K562 (cell line): ENCODE measurements around the gene PTPN14. TPM values are rescaled to one million over a fixed set of nuclear protein-coding genes. Genes with fewer than 3 reads are reported as not detected.
A peak's percentile ranks its signal among the peaks of the same experiment; 100 is the strongest.

Experiments
- ARNT ChIP-seq, 2 experiments: fragments of 450-650 bp; IDR thresholded peaks; 2 replicates each; pipeline ENCODE4 v1.6.1; 2016; ENCODE audit warnings: mild to moderate bottlenecking in 1 of 2
- ATF2 ChIP-seq: sonication (generic); formaldehyde crosslinking; IDR thresholded peaks from 2 replicates; pipeline ENCODE4 v1.8.1; 2022; ENCODE audit warnings: missing genetic modification reagents
- BCOR ChIP-seq: fragments of 450-650 bp; IDR thresholded peaks from 2 replicates; pipeline ENCODE4 v1.6.1; 2016
- BRD9 ChIP-seq: fragments of 450-650 bp; IDR thresholded peaks from 2 replicates; pipeline ENCODE4 v1.6.1; 2018; ENCODE audit warnings: low read depth; ENCODE audit not compliant: partially characterized antibody
- C11orf30 ChIP-seq: fragments of 450-650 bp; IDR thresholded peaks from 2 replicates; pipeline ENCODE4 v1.6.1; 2016; ENCODE audit warnings: low read depth, mild to moderate bottlenecking
- CBFA2T2 ChIP-seq: fragments of 450-650 bp; conservative IDR thresholded peaks from 2 replicates; pipeline ENCODE4 v1.6.1; 2017; ENCODE audit warnings: mild to moderate bottlenecking
- CGGBP1 ChIP-seq: fragments of 250-450 bp; sonication (Bioruptor Pico); IDR thresholded peaks from 2 replicates; pipeline ENCODE4 v1.9.0; 2021; ENCODE audit warnings: mild to moderate bottlenecking
- CTCF ChIP-seq, 3 experiments: IDR thresholded peaks in 2 of 3; conservative IDR thresholded peaks in 1 of 3; 2 replicates each; pipeline ENCODE4 v1.5.1; 2011 to 2012; ENCODE audit warnings: low read length in 3 of 3, mild to moderate bottlenecking in 3 of 3, control low read depth in 2 of 3, improper control_type of control experiment in 1 of 3, inconsistent platforms in 1 of 3, low read depth in 1 of 3, mixed read lengths in 1 of 3, moderate library complexity in 1 of 3; ENCODE audit not compliant: insufficient read depth in 2 of 3
- EP300 ChIP-seq: IDR thresholded peaks from 2 replicates; pipeline ENCODE4 v1.6.1; 2012; ENCODE audit warnings: low read length, improper control_type of control experiment
- GTF2B ChIP-seq: IDR thresholded peaks from 2 replicates; pipeline ENCODE4 v1.6.1; 2011; ENCODE audit not compliant: insufficient read length; ENCODE audit errors: extremely low read depth
- KAT7 ChIP-seq: sonication (generic); formaldehyde crosslinking; IDR thresholded peaks from 2 replicates; pipeline ENCODE4 v1.8.0; 2022; ENCODE audit warnings: missing genetic modification reagents, mild to moderate bottlenecking, borderline replicate concordance
- MIER1 ChIP-seq: fragments of 450-650 bp; IDR thresholded peaks from 2 replicates; pipeline ENCODE4 v1.6.1; 2016; ENCODE audit warnings: antibody characterized with exemption, mild to moderate bottlenecking, low read depth
- PTTG1 ChIP-seq: fragments of 450-650 bp; IDR thresholded peaks from 2 replicates; pipeline ENCODE4 v1.6.1; 2016; ENCODE audit warnings: low read depth, mild to moderate bottlenecking, missing genetic modification characterization, missing compliant biosample characterization
- RCOR1 ChIP-seq, 2 experiments: IDR thresholded peaks; 2 replicates each; pipeline ENCODE4 v1.6.1; 2012; ENCODE audit warnings: low read depth in 2 of 2, low read length in 2 of 2, borderline replicate concordance in 1 of 2, improper control_type of control experiment in 1 of 2
- SMAD1 ChIP-seq: fragments of 150-350 bp; IDR thresholded peaks from 2 replicates; pipeline ENCODE4 v1.6.1; 2014; ENCODE audit warnings: low read length, low read depth; ENCODE audit not compliant: partially characterized antibody
- SNIP1 ChIP-seq: fragments of 450-650 bp; IDR thresholded peaks from 2 replicates; pipeline ENCODE4 v1.7.1; 2017; ENCODE audit warnings: low read depth, mild to moderate bottlenecking
- TBP ChIP-seq: optimal IDR thresholded peaks from 2 replicates; pipeline ENCODE3; 2011; ENCODE audit warnings: low read depth, low read length, improper control_type of control experiment
- TCF7 ChIP-seq: sonication (generic); IDR thresholded peaks from 2 replicates; pipeline ENCODE4 v1.6.1; 2016; ENCODE audit warnings: antibody characterized with exemption, borderline replicate concordance
- TCFL5 ChIP-seq: fragments of 250-450 bp; sonication (Bioruptor Pico); conservative IDR thresholded peaks from 2 replicates; pipeline ENCODE4 v1.6.1; 2021; ENCODE audit warnings: mild to moderate bottlenecking, moderate library complexity, matching md5 sums
- THAP7 ChIP-seq: fragments of 250-450 bp; sonication (Bioruptor Pico); IDR thresholded peaks from 2 replicates; pipeline ENCODE4 v1.5.0; 2021
- USF2 ChIP-seq: sonication (generic); formaldehyde crosslinking; IDR thresholded peaks from 2 replicates; pipeline ENCODE4 v1.5.0; 2020; ENCODE audit warnings: missing genetic modification reagents
- ZNF239 ChIP-seq: fragments of 250-450 bp; sonication (Bioruptor Pico); IDR thresholded peaks from 2 replicates; pipeline ENCODE4 v1.4.0; 2020; ENCODE audit warnings: mild to moderate bottlenecking
- ZNF347 ChIP-seq: fragments of 450-650 bp; formaldehyde crosslinking; IDR thresholded peaks from 2 replicates; pipeline ENCODE4 v1.4.0; 2020; ENCODE audit warnings: low read depth, mild to moderate bottlenecking, moderate library complexity
- ZNF408 ChIP-seq: fragments of 250-450 bp; sonication (Bioruptor Pico); IDR thresholded peaks from 2 replicates; pipeline ENCODE4 v1.4.0; 2020; ENCODE audit warnings: low read depth, mild to moderate bottlenecking, moderate library complexity
- ZNF589 ChIP-seq: fragments of 200-800 bp; sonication (Bioruptor generic); IDR thresholded peaks from 2 replicates; pipeline ENCODE4 v1.6.1; 2016; ENCODE audit warnings: low read depth, missing genetic modification characterization, missing compliant biosample characterization
- ZNF717 ChIP-seq: fragments of 250-450 bp; sonication (Bioruptor Pico); IDR thresholded peaks from 2 replicates; pipeline ENCODE4 v1.5.0; 2021
- polyA plus RNA-seq, 8 experiments: library from polyadenylated mRNA; depleted of rRNA in 4 of 8; stranded (reverse) in 5 of 8; unstranded in 3 of 8; fragments of >200 nt; fragmentation: Nextera tagmentation in 2 of 8; fragmentation: Illumina TruSeq in 1 of 8; extraction: Ambion mirVana in 2 of 8; extraction: Trizol in 1 of 8; gene quantifications; 2 replicates each; pipeline versions ENCODE4 v1.2.1 to v1.2.3, GENCODE V29; 2011 to 2014; ENCODE audit warnings: inconsistent platforms in 1 of 8, missing spikeins in 1 of 8
- total RNA-seq, 7 experiments: library from RNA; depleted of rRNA in 6 of 7; stranded (reverse); fragments of >200 nt in 6 of 7; fragmentation: Illumina TruSeq in 2 of 7; extraction: Trizol in 2 of 7; gene quantifications; 2 replicates each; pipeline versions ENCODE4 v1.2.1 to v1.2.3, GENCODE V29; 2011 to 2021; ENCODE audit warnings: low replicate concordance in 1 of 7

The PTPN14 gene
- total and polyA plus RNA-seq, 9 of the 15 experiments (the other 6 are each of a cell fraction or from before 2014, with no cell fraction given), result 0.01 to 0.29 (median 0.04) TPM; not detected in 6

GRCh38 chr1:214326406-214326805 lies 225.0 kb downstream of the PTPN14 start (continued):
- TF ChIP-seq CTCF (IDR thresholded peaks at IDR 0.05 in 2 of 3, conservative IDR thresholded peaks at IDR 0.05 in 1 of 3; ENCODE audit: insufficient read depth in 2 of 3, low read depth in 1 of 3, low read length in 3 of 3) (no peak), PTTG1 (no peak), KAT7 (CRISPR knock-in tag) (no peak), SNIP1 (no peak), GTF2B (no peak), ZNF408 (no peak), TBP (no peak), TCFL5 (CRISPR knock-in tag) (no peak), ZNF589 (CRISPR knock-in tag) (no peak), CBFA2T2 (peak; percentile 48; the same call in 1 of the 2 replicates), C11orf30 (no peak), USF2 (no peak), SMAD1 (no peak), ARNT (IDR thresholded peaks at IDR 0.05) (no peak), RCOR1 (IDR thresholded peaks at IDR 0.05; ENCODE audit: borderline replicate concordance in 1 of 2, low read depth in 2 of 2, low read length in 2 of 2) (peak in 1 of 2 experiments; percentile 81; a peak in 1 of 4 replicates), BCOR (no peak), MIER1 (no peak), TCF7 (no peak), EP300 (peak; percentile 26; the same call in 1 of the 2 replicates), ZNF717 (no peak), ATF2 (no peak), BRD9 (no peak), ZNF347 (CRISPR knock-in tag) (no peak), THAP7 (no peak), ZNF239 (CRISPR knock-in tag) (no peak), CGGBP1 (no peak)
